DOHH2 (cell line): ENCODE results near the gene INPPL1.

Experiments used
- CTCF ChIP-seq: fragments of 200-600 bp; sonication (generic); IDR thresholded peaks from one replicate; pipeline ENCODE4 v1.5.1; 2014; ENCODE audit warnings: antibody characterized with exemption, mild to moderate bottlenecking, low read depth, low read length; ENCODE audit not compliant: poor library complexity, severe bottlenecking
- EZH2phosphoT487 ChIP-seq: fragments of 200-600 bp; sonication (generic); IDR thresholded peaks from 2 replicates; pipeline ENCODE4 v1.6.1; 2017; ENCODE audit warnings: borderline replicate concordance, mild to moderate bottlenecking, antibody characterized with exemption, low read length, moderate library complexity, mixed read lengths

- no peak for TF ChIP-seq CTCF
- no peak for TF ChIP-seq EZH2phosphoT487
These were observed 15.5 kb upstream of the INPPL1 start for GRCh38 chr11:72209101-72209500.
